Measurements from ENCODE around the gene ABHD11. TPM values are rescaled to one million over a fixed set of nuclear protein-coding genes. Genes with fewer than 3 reads are reported as not detected.

The ABHD11 gene
- total and polyA plus RNA-seq, 2 of the 4 experiments (the other 2 are of a cell fraction), result 13.4 to 19.9 TPM

- no peak for TF ChIP-seq RCOR1 (IDR thresholded peaks at IDR 0.05; ENCODE audit: insufficient replicate concordance, low read length)
These were observed 22.2 kb downstream of the ABHD11 start (continued) for GRCh38 chr7:73716318-73716890.

- Histone ChIP-seq H2AK5ac (ENCODE audit: low read depth, low read length) (peak overlapping the region; percentile 58), H3K14ac (replicated peaks; ENCODE audit: low read depth, low read length) (no peak overlapping the region; the same call in 1 of the 2 replicates), H3K23ac (ENCODE audit: low read depth, low read length) (no peak overlapping the region), H2AK9ac (replicated peaks; ENCODE audit: low read depth, low read length, poor library complexity) (peak overlapping the region; percentile 26), H4K20me1 (ENCODE audit: insufficient read depth, low read length) (peaks cover 74% of the 10 kb centered on the region), H2AFZ (replicated peaks; ENCODE audit: low read length, poor library complexity) (no peak overlapping the region), H3K79me1 (ENCODE audit: low read depth in 1 of 2, low read length in 2 of 2) (peaks cover 22 to 73% of the 10 kb centered on the region in 2 experiments), H3K27ac (ENCODE audit: insufficient read depth, low read length) (peak overlapping the region; percentile 20), H4K5ac (ENCODE audit: low read depth, low read length) (no peak overlapping the region), H2BK5ac (ENCODE audit: low read depth, low read length, poor library complexity, severe bottlenecking) (peak overlapping the region; percentile 55), H2BK120ac (ENCODE audit: low read depth, low read length) (peak overlapping the region; percentile 7; the same call in 1 of the 2 replicates), H3K4ac (ENCODE audit: low read depth, low read length) (peak overlapping the region; percentile 51; the same call in 1 of the 2 replicates), H3K36me3 (ENCODE audit: control insufficient read depth, insufficient read depth, low read length) (peaks cover 2% of the 10 kb centered on the region; the same call in 1 of the 2 replicates), H3K9me3 (ENCODE audit: control insufficient read depth, insufficient read depth, low read length) (no peaks in the 10 kb centered on the region), H4K8ac (ENCODE audit: low read depth in 2 of 2, low read length in 2 of 2) (peak overlapping the region in 1 of 2 experiments; percentile 54; a peak in 1 of 4 replicates), H3K4me3 (ENCODE audit: insufficient read depth, low read depth, low read length) (no peak overlapping the region), H3K9me1 (ENCODE audit: insufficient read depth, low read length) (peaks cover 21% of the 10 kb centered on the region), H2BK20ac (ENCODE audit: low read depth, low read length) (no peak overlapping the region; the same call in 1 of the 2 replicates), H2BK15ac (ENCODE audit: low read depth, low read length) (no peak overlapping the region), H3K18ac (ENCODE audit: low read depth, low read length) (no peak overlapping the region), H3K56ac (ENCODE audit: extremely low read depth, insufficient read depth, low read length) (no peak overlapping the region), H3K4me1 (ENCODE audit: control insufficient read depth, insufficient read depth, low read length) (peaks cover 28% of the 10 kb centered on the region), H3K4me2 (ENCODE audit: low read depth, low read length) (peak overlapping the region; percentile 59), H4K91ac (ENCODE audit: insufficient read depth, low read depth, low read length) (0 out of 2 replicates have a peak overlapping the region, but pooled peaks have one; percentile 1), H3K9ac (ENCODE audit: low read depth, low read length) (no peak overlapping the region), H3K27me3 (ENCODE audit: control insufficient read depth, insufficient read depth, low read length) (no peaks in the 10 kb centered on the region)
- intact Hi-C loops (cut with micrococcal nuclease) (loop anchor here (5.0 kb wide), 2 partner anchors 33 to 48 kb away; partner anchors contain the start of genes BUD23, DNAJC30 and VPS37D), in situ Hi-C loops (cut with MboI; ENCODE audit: low sequenced_read_pairs) (no loop called here), dilution Hi-C loops (cut with HindIII; ENCODE audit: low sequenced_read_pairs, unreplicated experiment) (no loop called here)
- 96% methylated on average over 4 of the region's 16 CpGs; no CpG with 5 or more reads in 1 of the 2 experiments for WGBS, 2 experiments (ENCODE audit: extremely low coverage in 2 of 2, insufficient read length in 1 of 2)
- ATAC-seq (ENCODE audit: low read depth), result peak; percentile 80
- ChIA-PET POLR2A (ENCODE audit: unreplicated experiment) (no interaction called here), CTCF (interaction anchor here (0.9 kb wide), 1 partner anchor 13 kb away, joined by 3 read pairs; no protein-coding TSS in a partner anchor)
- no TSS peak for BruUV-seq (replicated peaks)
- peak; percentile 98 for DNase-seq
- TF ChIP-seq CHD1 (IDR thresholded peaks at IDR 0.05; ENCODE audit: low read depth, low read length) (0 out of 2 replicates have a peak, but pooled peaks have one; percentile 63), RAD21 (IDR thresholded peaks at IDR 0.05; ENCODE audit: low read length) (no peak), RFX5 (IDR thresholded peaks at IDR 0.05; ENCODE audit: low read depth, low read length) (no peak), MAFK (IDR thresholded peaks at IDR 0.05; ENCODE audit: low read depth, low read length) (peak; percentile 68), POLR2A (IDR thresholded peaks at IDR 0.05; ENCODE audit: low read depth, low read length) (peak; percentile 28; the same call in 1 of the 2 replicates), SMC3 (IDR thresholded peaks at IDR 0.05; ENCODE audit: low read depth, low read length) (0 out of 2 replicates have a peak, but pooled peaks have one; percentile 12), BHLHE40 (IDR thresholded peaks at IDR 0.05; ENCODE audit: low read depth, low read length) (peak; percentile 70), ELK1 (IDR thresholded peaks at IDR 0.05; ENCODE audit: borderline replicate concordance, low read depth, low read length) (no peak), CTCF (conservative IDR thresholded peaks at IDR 0.05; ENCODE audit: low read depth, low read length) (no peak), MAZ (IDR thresholded peaks at IDR 0.05; ENCODE audit: borderline replicate concordance, low read depth, low read length) (peak; percentile 76; the same call in 1 of the 2 replicates), MXI1 (IDR thresholded peaks at IDR 0.05; ENCODE audit: borderline replicate concordance, low read depth, low read length) (no peak)
These were observed 22.8 kb downstream of the ABHD11 start for GRCh38 chr7:73715648-73716317.

All from IMR-90 (cell line).